Mucosa of stomach (tissue), 1 donor: ENCODE measurements around the gene FZD2.
"Not testable (repeated sequence)": the region's sequence is repeated elsewhere in the genome, so short reads cannot be mapped to it uniquely, and the experiment has no call there.

Source experiments
- H3K27me3 ChIP-seq: one replicate; pipeline ENCODE4 v1.7.0; 2013; ENCODE audit warnings: mild to moderate bottlenecking, low read length; ENCODE audit not compliant: control insufficient read depth, insufficient read depth
- H3K36me3 ChIP-seq: one replicate; pipeline ENCODE4 v1.7.0; 2013; ENCODE audit warnings: low read length; ENCODE audit not compliant: control insufficient read depth, insufficient read depth
- H3K4me1 ChIP-seq: one replicate; pipeline ENCODE4 v1.7.0; 2013; ENCODE audit warnings: mild to moderate bottlenecking, low read length; ENCODE audit not compliant: control insufficient read depth, insufficient read depth
- H3K4me3 ChIP-seq: one replicate; pipeline ENCODE4 v1.7.0; 2013; ENCODE audit warnings: low read length
- H3K9ac ChIP-seq: one replicate; pipeline ENCODE4 v1.7.0; 2013; ENCODE audit warnings: mild to moderate bottlenecking, low read length, moderate library complexity
- H3K9me3 ChIP-seq: one replicate; pipeline ENCODE4 v1.7.0; 2013; ENCODE audit warnings: mild to moderate bottlenecking, low read length, moderate library complexity; ENCODE audit not compliant: control insufficient read depth
- donor health status: Pancreatic carcinoma.

Gene FZD2

GRCh38 chr17:44568311-44568944 lies 11.1 kb downstream of the FZD2 start:
- H3K36me3 ChIP-seq, H3K4me1 ChIP-seq, H3K4me3 ChIP-seq, H3K9ac ChIP-seq, H3K27me3 ChIP-seq, H3K9me3 ChIP-seq: not testable (repeated sequence)

GRCh38 chr17:44568945-44569858 lies 11.9 kb downstream of the FZD2 start:
- H3K27me3 ChIP-seq: peaks cover under 1% of the 10 kb centered on the region
- H3K9ac ChIP-seq: no peak overlapping the region
- H3K4me3 ChIP-seq: no peak overlapping the region

GRCh38 chr17:44572801-44573200 lies 15.5 kb downstream of the FZD2 start:
- Histone ChIP-seq H3K4me3 (no peak overlapping the region), H3K4me1 (no peaks in the 10 kb centered on the region), H3K27me3 (peaks cover 5% of the 10 kb centered on the region), H3K36me3 (no peaks in the 10 kb centered on the region), H3K9me3 (no peaks in the 10 kb centered on the region), H3K9ac (no peak overlapping the region)

More at GRCh38 chr17:44568945-44569858, 11.9 kb downstream of the FZD2 start:
- Histone ChIP-seq H3K36me3 (no peaks in the 10 kb centered on the region), H3K4me1 (no peaks in the 10 kb centered on the region), H3K9me3 (no peaks in the 10 kb centered on the region)

GRCh38 chr17:44575403-44575802 lies 18.1 kb downstream of the FZD2 start:
- Histone ChIP-seq H3K4me3 (no peak overlapping the region), H3K4me1 (no peaks in the 10 kb centered on the region), H3K27me3 (peaks cover 7% of the 10 kb centered on the region), H3K9ac (no peak overlapping the region), H3K36me3 (no peaks in the 10 kb centered on the region), H3K9me3 (no peaks in the 10 kb centered on the region)

- Histone ChIP-seq H3K36me3 (no peaks in the 10 kb centered on the region), H3K4me3 (no peak overlapping the region), H3K4me1 (no peaks in the 10 kb centered on the region), H3K9me3 (no peaks in the 10 kb centered on the region), H3K9ac (no peak overlapping the region), H3K27me3 (peaks cover 7% of the 10 kb centered on the region)
Measured at GRCh38 chr17:44578947-44579346, 21.7 kb downstream of the FZD2 start.

- Histone ChIP-seq H3K27me3 (peaks cover 2% of the 10 kb centered on the region), H3K4me1 (no peaks in the 10 kb centered on the region), H3K9ac (no peak overlapping the region), H3K4me3 (no peak overlapping the region), H3K9me3 (no peaks in the 10 kb centered on the region), H3K36me3 (no peaks in the 10 kb centered on the region)
Measured at GRCh38 chr17:44581868-44582267, 24.6 kb downstream of the FZD2 start.

DNA sequence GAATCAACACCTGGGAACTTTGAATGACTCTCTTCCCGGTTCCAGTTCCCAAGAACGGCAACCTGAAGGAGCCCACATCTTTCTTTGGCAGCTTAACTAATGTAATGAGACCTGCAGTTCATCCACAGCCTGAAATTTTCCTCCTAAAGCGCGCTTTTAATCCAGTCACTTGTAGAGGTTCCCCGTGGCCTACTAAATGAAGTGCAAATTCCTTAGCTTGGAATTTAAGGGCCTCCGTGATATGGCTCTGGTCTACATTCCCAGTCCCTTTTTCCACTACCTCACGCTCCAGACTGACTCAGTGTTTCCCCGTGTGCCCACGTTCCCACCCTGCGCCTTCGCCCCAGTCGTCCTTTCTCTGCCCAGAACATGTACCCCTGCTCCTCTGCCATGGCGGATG lies 27.2 kb downstream of the FZD2 start:
- H3K4me3 ChIP-seq: no peak overlapping the region
- H3K36me3 ChIP-seq: no peaks in the 10 kb centered on the region
- H3K27me3 ChIP-seq: no peaks in the 10 kb centered on the region
- H3K4me1 ChIP-seq: peaks cover 6% of the 10 kb centered on the region
- no peak overlapping the region for H3K9ac ChIP-seq
- no peaks in the 10 kb centered on the region for H3K9me3 ChIP-seq

DNA sequence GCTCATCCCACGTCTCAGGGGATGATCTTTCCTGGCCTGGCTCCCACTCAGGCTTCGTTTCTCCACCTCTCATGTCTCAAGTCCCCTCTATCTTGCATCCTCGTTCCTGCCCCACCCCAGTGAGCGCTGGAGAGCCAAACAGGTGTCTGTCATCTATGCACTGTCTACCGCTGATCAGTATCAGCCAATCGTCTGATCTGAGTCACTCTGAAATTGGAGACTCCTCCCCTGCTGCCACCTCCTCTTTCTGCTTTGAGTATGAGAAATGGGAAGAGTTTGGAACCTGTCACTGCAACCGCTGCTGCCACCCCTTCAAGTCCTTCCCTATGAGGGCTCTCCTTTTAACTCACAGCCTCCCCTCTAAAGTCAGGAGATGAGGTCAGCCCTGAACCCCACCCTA lies 28.0 kb downstream of the FZD2 start:
- H3K4me3 ChIP-seq: no peak overlapping the region
- no peaks in the 10 kb centered on the region for H3K27me3 ChIP-seq
- no peaks in the 10 kb centered on the region for H3K36me3 ChIP-seq
- H3K9ac ChIP-seq: no peak overlapping the region
- H3K9me3 ChIP-seq: no peaks in the 10 kb centered on the region
- H3K4me1 ChIP-seq: peaks cover 6% of the 10 kb centered on the region

- Histone ChIP-seq H3K27me3 (no peaks in the 10 kb centered on the region), H3K9ac (no peak overlapping the region), H3K4me1 (peaks cover 6% of the 10 kb centered on the region), H3K9me3 (no peaks in the 10 kb centered on the region), H3K4me3 (no peak overlapping the region), H3K36me3 (no peaks in the 10 kb centered on the region)
Measured at GRCh38 chr17:44587339-44587738, 30.1 kb downstream of the FZD2 start.

- Histone ChIP-seq H3K4me3 (no peak overlapping the region), H3K9me3 (no peaks in the 10 kb centered on the region), H3K27me3 (no peaks in the 10 kb centered on the region), H3K4me1 (peaks cover 6% of the 10 kb centered on the region), H3K9ac (no peak overlapping the region), H3K36me3 (no peaks in the 10 kb centered on the region)
Measured at GRCh38 chr17:44589316-44590071, 32.2 kb downstream of the FZD2 start.

GRCh38 chr17:44590072-44590462 lies 32.8 kb downstream of the FZD2 start:
- H3K4me1 ChIP-seq, H3K27me3 ChIP-seq, H3K9ac ChIP-seq, H3K36me3 ChIP-seq, H3K4me3 ChIP-seq, H3K9me3 ChIP-seq: not testable (repeated sequence)

DNA sequence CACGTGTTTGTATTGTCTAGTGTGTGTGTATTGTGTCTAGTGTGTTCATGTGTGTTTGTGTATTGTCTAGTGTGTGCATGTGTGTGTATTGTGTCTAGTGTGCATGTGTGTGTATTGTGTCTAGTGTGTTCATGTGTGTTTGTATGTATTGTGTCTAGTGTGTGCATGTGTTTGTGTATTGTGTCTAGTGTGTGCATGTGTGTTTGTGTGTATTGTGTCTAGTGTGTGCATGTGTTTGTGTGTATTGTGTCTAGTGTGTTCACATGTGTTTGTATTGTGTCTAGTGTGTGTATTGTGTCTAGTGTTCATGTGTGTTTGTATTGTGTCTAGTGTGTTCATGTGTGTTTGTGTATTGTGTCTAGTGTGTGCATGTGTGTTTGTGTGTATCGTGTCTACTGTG lies 33.5 kb downstream of the FZD2 start:
- not testable (repeated sequence) for H3K4me3 ChIP-seq, H3K4me1 ChIP-seq, H3K36me3 ChIP-seq, H3K9ac ChIP-seq, H3K9me3 ChIP-seq, H3K27me3 ChIP-seq
